ENCODE data around the gene ADAMTSL4. TPM values are rescaled to one million over a fixed set of nuclear protein-coding genes. Genes with fewer than 3 reads are reported as not detected.

The ADAMTSL4 gene
- total RNA-seq, 4 donors from 2014 or later: 5.6 to 30.0 (median 10.7) TPM

- intact Hi-C loops (cut with DNase I; ENCODE audit: low total_unique reads): no loop called here
These were observed 26.5 kb downstream of the ADAMTSL4 start for GRCh38 chr1:150575518-150576366.

GRCh38 chr1:150576367-150576711, 27.1 kb downstream of the ADAMTSL4 start:
- peaks cover 0 to 66% of the 10 kb centered on the region in 2 donors for H3K36me3 ChIP-seq
- DNase-seq (no peak), ATAC-seq (no peak)
- no peaks in the 10 kb centered on the region for H3K27me3 ChIP-seq
- intact Hi-C loops (cut with DNase I; ENCODE audit: low total_unique reads): no loop called here
- H3K4me3 ChIP-seq: peak overlapping the region; percentile 67 to 98 (median 84)
- in situ Hi-C loops (cut with MboI; ENCODE audit: low sequenced_read_pairs in 4 of 4): no loop called here
- TF ChIP-seq CTCF (IDR thresholded peaks at IDR 0.05 in 4 of 5, conservative IDR thresholded peaks at IDR 0.05 in 1 of 5): no peak
- TF ChIP-seq POLR2A (IDR thresholded peaks at IDR 0.05): no peak
- peak overlapping the region; percentile 100 for H3K27ac ChIP-seq
- peaks cover 49 to 52% of the 10 kb centered on the region in 2 donors for H3K4me1 ChIP-seq
- no peaks in the 10 kb centered on the region for H3K9me3 ChIP-seq

More at GRCh38 chr1:150575518-150576366, 26.5 kb downstream of the ADAMTSL4 start:
- Histone ChIP-seq H3K27ac (peak overlapping the region; percentile 100), H3K4me1 (peaks cover 54 to 55% of the 10 kb centered on the region in 2 donors), H3K27me3 (no peaks in the 10 kb centered on the region), H3K9me3 (no peaks in the 10 kb centered on the region), H3K36me3 (peaks cover 0 to 66% of the 10 kb centered on the region in 2 donors), H3K4me3 (peak overlapping the region; percentile 67 to 98 (median 84))
- peak; percentile 58 to 69 for ATAC-seq
- TF ChIP-seq POLR2A (IDR thresholded peaks at IDR 0.05) (peak in 1 of 2 donors; percentile 62), CTCF (IDR thresholded peaks at IDR 0.05 in 4 of 5, conservative IDR thresholded peaks at IDR 0.05 in 1 of 5) (no peak)
- in situ Hi-C loops (cut with MboI; ENCODE audit: low sequenced_read_pairs in 4 of 4): no loop called here
- no peak for DNase-seq

- in situ Hi-C loops (cut with MboI; ENCODE audit: low sequenced_read_pairs in 4 of 4) (no loop called here), intact Hi-C loops (cut with DNase I; ENCODE audit: low total_unique reads) (no loop called here)
- Histone ChIP-seq H3K27me3 (no peaks in the 10 kb centered on the region), H3K36me3 (peaks cover 0 to 66% of the 10 kb centered on the region in 2 donors), H3K4me3 (peak overlapping the region; percentile 67 to 98 (median 84)), H3K27ac (peak overlapping the region; percentile 100), H3K4me1 (peaks cover 42 to 47% of the 10 kb centered on the region in 2 donors), H3K9me3 (no peaks in the 10 kb centered on the region)
- no peak for DNase-seq
- ATAC-seq: no peak
- TF ChIP-seq CTCF (IDR thresholded peaks at IDR 0.05 in 4 of 5, conservative IDR thresholded peaks at IDR 0.05 in 1 of 5) (no peak), POLR2A (IDR thresholded peaks at IDR 0.05) (no peak)
These were observed 27.8 kb downstream of the ADAMTSL4 start for GRCh38 chr1:150576794-150577556.

- peak; percentile 31 to 37 for TF ChIP-seq POLR2A (IDR thresholded peaks at IDR 0.05)
- TF ChIP-seq CTCF (IDR thresholded peaks at IDR 0.05 in 4 of 5, conservative IDR thresholded peaks at IDR 0.05 in 1 of 5): no peak
- Histone ChIP-seq H3K9me3 (no peaks in the 10 kb centered on the region), H3K36me3 (peaks cover 0 to 62% of the 10 kb centered on the region in 2 donors), H3K27ac (peak overlapping the region; percentile 100), H3K4me3 (peak overlapping the region; percentile 67 to 98 (median 84)), H3K4me1 (peaks cover 36 to 39% of the 10 kb centered on the region in 2 donors), H3K27me3 (no peaks in the 10 kb centered on the region)
- intact Hi-C loops (cut with DNase I; ENCODE audit: low total_unique reads) (no loop called here), in situ Hi-C loops (cut with MboI; ENCODE audit: low sequenced_read_pairs in 4 of 4) (no loop called here)
- ATAC-seq: no peak
- no peak for DNase-seq
These were observed 28.5 kb downstream of the ADAMTSL4 start for GRCh38 chr1:150577557-150578271.

All from gastrocnemius medialis (tissue), 4 donors.